Measurements from ENCODE around the gene GCHFR. TPM values are rescaled to one million over a fixed set of nuclear protein-coding genes. Genes with fewer than 3 reads are reported as not detected.

GCHFR gene
- total RNA-seq, 1 experiment from 2014 or later, result 5.6 TPM

- Mint-ChIP-seq H3K36me3 (ENCODE audit: insufficient read depth, unreplicated experiment) (peaks cover 10% of the 10 kb centered on the region), H3K27ac (ENCODE audit: unreplicated experiment) (no peak overlapping the region)
- CTCF ChIA-PET, result no interaction called here
These were observed 27.3 kb upstream of the GCHFR start for GRCh38 chr15:40736575-40736974.

DNA sequence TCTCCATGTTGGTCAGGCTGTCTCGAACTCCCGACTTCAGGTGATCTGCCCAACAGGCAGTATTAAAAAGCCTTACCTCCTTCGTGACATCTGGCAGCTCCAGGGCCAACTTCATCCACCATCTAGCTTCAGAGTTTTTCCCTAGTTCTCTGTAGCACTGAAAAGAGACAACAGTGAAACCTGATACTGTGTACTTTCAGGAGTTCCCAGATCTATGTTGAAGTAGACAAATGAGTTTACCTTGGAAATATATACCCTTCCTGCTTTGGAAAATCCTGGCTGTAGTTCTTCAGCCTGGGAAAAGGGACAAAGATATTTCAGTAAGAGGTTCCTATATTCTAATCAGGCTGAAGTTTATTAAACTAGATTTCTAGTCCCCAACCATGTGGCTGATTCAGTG lies 26.8 kb upstream of the GCHFR start:
- Mint-ChIP-seq H3K4me3 (ENCODE audit: low read depth, unreplicated experiment) (no peak overlapping the region), H3K27me3 (ENCODE audit: unreplicated experiment) (no peaks in the 10 kb centered on the region), H3K9me3 (ENCODE audit: low read depth, unreplicated experiment) (no peaks in the 10 kb centered on the region), H3K36me3 (ENCODE audit: insufficient read depth, unreplicated experiment) (peaks cover 10% of the 10 kb centered on the region), H3K27ac (ENCODE audit: unreplicated experiment) (no peak overlapping the region), H3K4me1 (ENCODE audit: low read depth, unreplicated experiment) (no peaks in the 10 kb centered on the region)
- CTCF ChIA-PET, result no interaction called here
- no TSS peak for BruUV-seq (replicated peaks)
- TF ChIP-seq, protein P1, sequence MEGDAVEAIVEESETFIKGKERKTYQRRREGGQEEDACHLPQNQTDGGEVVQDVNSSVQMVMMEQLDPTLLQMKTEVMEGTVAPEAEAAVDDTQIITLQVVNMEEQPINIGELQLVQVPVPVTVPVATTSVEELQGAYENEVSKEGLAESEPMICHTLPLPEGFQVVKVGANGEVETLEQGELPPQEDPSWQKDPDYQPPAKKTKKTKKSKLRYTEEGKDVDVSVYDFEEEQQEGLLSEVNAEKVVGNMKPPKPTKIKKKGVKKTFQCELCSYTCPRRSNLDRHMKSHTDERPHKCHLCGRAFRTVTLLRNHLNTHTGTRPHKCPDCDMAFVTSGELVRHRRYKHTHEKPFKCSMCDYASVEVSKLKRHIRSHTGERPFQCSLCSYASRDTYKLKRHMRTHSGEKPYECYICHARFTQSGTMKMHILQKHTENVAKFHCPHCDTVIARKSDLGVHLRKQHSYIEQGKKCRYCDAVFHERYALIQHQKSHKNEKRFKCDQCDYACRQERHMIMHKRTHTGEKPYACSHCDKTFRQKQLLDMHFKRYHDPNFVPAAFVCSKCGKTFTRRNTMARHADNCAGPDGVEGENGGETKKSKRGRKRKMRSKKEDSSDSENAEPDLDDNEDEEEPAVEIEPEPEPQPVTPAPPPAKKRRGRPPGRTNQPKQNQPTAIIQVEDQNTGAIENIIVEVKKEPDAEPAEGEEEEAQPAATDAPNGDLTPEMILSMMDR (IDR thresholded peaks at IDR 0.05; ENCODE audit: unreplicated experiment), result no peak
- no peak for DNase-seq
- intact Hi-C loops (cut with micrococcal nuclease; ENCODE audit: unreplicated experiment), result no loop called here

More at GRCh38 chr15:40736575-40736974, 27.3 kb upstream of the GCHFR start:
- H3K4me1 Mint-ChIP-seq (ENCODE audit: low read depth, unreplicated experiment), result no peaks in the 10 kb centered on the region
- no peaks in the 10 kb centered on the region for H3K27me3 Mint-ChIP-seq (ENCODE audit: unreplicated experiment)
- TF ChIP-seq, protein P1 (IDR thresholded peaks at IDR 0.05; ENCODE audit: unreplicated experiment), result no peak
- no peaks in the 10 kb centered on the region for H3K9me3 Mint-ChIP-seq (ENCODE audit: low read depth, unreplicated experiment)
- no TSS peak for BruUV-seq (replicated peaks)
- H3K4me3 Mint-ChIP-seq (ENCODE audit: low read depth, unreplicated experiment), result no peak overlapping the region
- intact Hi-C loops (cut with micrococcal nuclease; ENCODE audit: unreplicated experiment), result no loop called here
- DNase-seq, result no peak

DNA sequence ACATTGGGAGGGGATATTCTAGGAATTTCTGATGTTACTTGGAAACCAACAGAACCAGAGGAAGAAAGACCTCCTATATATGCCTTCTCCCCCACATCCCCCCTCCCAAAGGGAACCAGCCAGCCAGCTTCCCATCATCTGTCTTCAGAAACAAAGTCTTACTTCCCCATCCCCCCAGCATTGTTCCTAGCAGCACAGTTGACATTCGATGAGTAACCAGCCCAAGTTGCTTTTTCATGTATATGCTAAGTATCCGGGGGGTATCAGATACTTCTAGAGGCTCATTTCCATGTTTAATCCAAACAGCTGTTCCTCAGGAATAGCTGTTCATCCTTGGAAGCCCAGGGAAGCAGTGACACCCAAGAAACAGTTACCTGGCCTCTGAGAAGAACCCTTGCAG lies 24.8 kb upstream of the GCHFR start:
- intact Hi-C loops (cut with micrococcal nuclease; ENCODE audit: unreplicated experiment), result no loop called here
- Mint-ChIP-seq H3K36me3 (ENCODE audit: insufficient read depth, unreplicated experiment) (peaks cover 15% of the 10 kb centered on the region), H3K27me3 (ENCODE audit: unreplicated experiment) (no peaks in the 10 kb centered on the region), H3K4me3 (ENCODE audit: low read depth, unreplicated experiment) (no peak overlapping the region), H3K9me3 (ENCODE audit: low read depth, unreplicated experiment) (no peaks in the 10 kb centered on the region), H3K27ac (ENCODE audit: unreplicated experiment) (no peak overlapping the region), H3K4me1 (ENCODE audit: low read depth, unreplicated experiment) (no peaks in the 10 kb centered on the region)
- TF ChIP-seq, protein P1 (IDR thresholded peaks at IDR 0.05; ENCODE audit: unreplicated experiment), result no peak
- BruUV-seq (replicated peaks), result no TSS peak
- CTCF ChIA-PET, result no interaction called here
- DNase-seq, result no peak

DNA sequence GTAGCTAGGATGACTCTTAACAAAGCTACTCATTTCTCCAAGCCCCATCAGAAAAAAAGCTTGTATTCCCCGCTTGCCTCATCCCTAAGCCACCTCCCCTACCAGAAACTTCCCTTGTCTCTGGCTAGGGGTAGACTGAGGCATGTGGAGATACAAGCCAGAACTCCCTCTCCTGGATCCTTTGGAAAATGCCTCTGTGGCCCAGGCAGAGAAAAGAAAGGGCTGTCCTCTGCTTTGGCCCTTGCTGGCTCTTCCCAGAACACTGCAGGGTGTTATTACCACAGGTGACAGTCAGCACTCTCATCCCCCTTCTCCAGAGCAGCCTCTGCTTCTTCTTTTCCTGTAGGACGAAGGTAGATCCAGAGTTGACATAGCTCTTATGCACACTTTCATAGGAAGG lies 24.0 kb upstream of the GCHFR start:
- intact Hi-C loops (cut with micrococcal nuclease; ENCODE audit: unreplicated experiment), result no loop called here
- BruUV-seq (replicated peaks), result no TSS peak
- CTCF ChIA-PET, result no interaction called here
- Mint-ChIP-seq H3K36me3 (ENCODE audit: insufficient read depth, unreplicated experiment) (peaks cover 9% of the 10 kb centered on the region), H3K27ac (ENCODE audit: unreplicated experiment) (no peak overlapping the region), H3K27me3 (ENCODE audit: unreplicated experiment) (no peaks in the 10 kb centered on the region), H3K4me3 (ENCODE audit: low read depth, unreplicated experiment) (no peak overlapping the region), H3K4me1 (ENCODE audit: low read depth, unreplicated experiment) (no peaks in the 10 kb centered on the region), H3K9me3 (ENCODE audit: low read depth, unreplicated experiment) (no peaks in the 10 kb centered on the region)
- TF ChIP-seq, protein P1 (IDR thresholded peaks at IDR 0.05; ENCODE audit: unreplicated experiment), result no peak
- DNase-seq, result no peak
